Common myeloid progenitor, CD34-positive (primary cell): Measurements from ENCODE around the gene PIP4K2B.

Source experiments
- CTCF ChIA-PET: fragments of 350-600 bp; sonication (Branson Sonifier 250); formaldehyde crosslinking; loops from one replicate; lab custom pipeline; 2021; ENCODE audit warnings: antibody characterized with exemption; lab: Charles Lee
- POLR2A ChIA-PET: fragments of 350-600 bp; sonication (Branson Sonifier 250); formaldehyde crosslinking; loops from one replicate; lab custom pipeline; 2021; ENCODE audit warnings: antibody characterized with exemption; lab: Charles Lee
- DNase-seq, 3 donors: peaks; one replicate each; pipeline versions ENCODE4 v3.0.0 to v3.0.0-alpha.2; 2013
- H3K27ac ChIP-seq, 2 experiments: 1 replicate in 1 of 2; 2 replicates in 1 of 2; pipeline ENCODE4 v1.7.0; 2013; ENCODE audit warnings: inconsistent platforms in 2 of 2, low read length in 2 of 2, mild to moderate bottlenecking in 2 of 2, low read depth in 1 of 2, moderate library complexity in 1 of 2; ENCODE audit not compliant: severe bottlenecking in 2 of 2, insufficient read depth in 1 of 2, poor library complexity in 1 of 2
- H3K27me3 ChIP-seq, 5 experiments: replicated peaks in 2 of 5; 1 replicate in 3 of 5; 2 replicates in 2 of 5; pipeline versions ENCODE4 v1.6.1 to v1.7.0; 2013; ENCODE audit warnings: low read length in 4 of 5, mild to moderate bottlenecking in 2 of 5, moderate library complexity in 2 of 5, inconsistent platforms in 1 of 5; ENCODE audit not compliant: insufficient read depth in 5 of 5, control insufficient read depth in 4 of 5
- H3K36me3 ChIP-seq, 4 experiments: 1 replicate in 2 of 4; 2 replicates in 2 of 4; pipeline versions ENCODE4 v1.6.1 to v1.7.0; 2013; ENCODE audit warnings: low read length in 3 of 4, control low read depth in 1 of 4, mild to moderate bottlenecking in 1 of 4; ENCODE audit not compliant: control insufficient read depth in 4 of 4, insufficient read depth in 4 of 4
- H3K4me1 ChIP-seq, 4 experiments: 1 replicate in 3 of 4; 2 replicates in 1 of 4; pipeline versions ENCODE4 v1.6.1 to v1.7.1; 2013; ENCODE audit warnings: low read length in 3 of 4, mild to moderate bottlenecking in 3 of 4, control low read depth in 1 of 4, inconsistent platforms in 1 of 4, moderate library complexity in 1 of 4; ENCODE audit not compliant: control insufficient read depth in 4 of 4, insufficient read depth in 4 of 4; ENCODE audit errors: control extremely low read depth in 1 of 4
- H3K4me3 ChIP-seq, 7 experiments: 1 replicate in 4 of 7; 2 replicates in 3 of 7; pipeline versions ENCODE4 v1.5.1 to v1.7.0; 2013; ENCODE audit warnings: mild to moderate bottlenecking in 7 of 7, low read length in 6 of 7, moderate library complexity in 6 of 7, inconsistent platforms in 2 of 7, low read depth in 2 of 7, control low read depth in 1 of 7; ENCODE audit not compliant: insufficient read depth in 4 of 7, control insufficient read depth in 1 of 7; ENCODE audit errors: extremely low read depth in 1 of 7
- H3K9me3 ChIP-seq, 5 experiments: 1 replicate in 4 of 5; 2 replicates in 1 of 5; pipeline versions ENCODE4 v1.6.1 to v1.7.1; 2013; ENCODE audit warnings: low read length in 4 of 5, mild to moderate bottlenecking in 2 of 5, inconsistent platforms in 1 of 5, low read depth in 1 of 5, moderate library complexity in 1 of 5; ENCODE audit not compliant: control insufficient read depth in 4 of 5, insufficient read depth in 2 of 5; ENCODE audit errors: control extremely low read depth in 1 of 5
- WGBS: methylation state at CpG from one replicate; pipeline ENCODE4 v1.1.5; 2013; ENCODE audit not compliant: insufficient coverage; 5-methylcytosine and 5-hydroxymethylcytosine counted together

The PIP4K2B gene

DNA sequence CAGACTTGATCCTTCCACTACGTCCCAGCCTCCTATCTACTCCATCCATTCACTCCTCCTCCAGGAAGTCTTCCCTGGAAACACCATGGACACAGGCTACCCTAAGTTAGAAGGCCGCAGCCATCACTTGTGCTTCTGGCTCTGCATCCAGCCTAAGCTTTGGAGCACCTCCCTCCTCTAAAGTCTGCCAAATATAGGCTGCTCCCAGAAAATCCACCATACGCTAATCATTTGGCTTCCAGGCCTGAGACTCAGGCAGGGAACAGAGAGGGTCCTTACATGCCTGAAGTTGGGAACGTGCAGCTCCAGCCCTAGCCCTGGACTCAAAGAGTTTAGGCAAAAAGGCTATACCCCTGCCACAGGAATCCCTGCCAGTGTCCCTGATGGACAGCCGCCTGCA, 57.9 kb downstream of the PIP4K2B start:
- WGBS, result 100% methylated on average over 5 of the region's 5 CpGs

DNA sequence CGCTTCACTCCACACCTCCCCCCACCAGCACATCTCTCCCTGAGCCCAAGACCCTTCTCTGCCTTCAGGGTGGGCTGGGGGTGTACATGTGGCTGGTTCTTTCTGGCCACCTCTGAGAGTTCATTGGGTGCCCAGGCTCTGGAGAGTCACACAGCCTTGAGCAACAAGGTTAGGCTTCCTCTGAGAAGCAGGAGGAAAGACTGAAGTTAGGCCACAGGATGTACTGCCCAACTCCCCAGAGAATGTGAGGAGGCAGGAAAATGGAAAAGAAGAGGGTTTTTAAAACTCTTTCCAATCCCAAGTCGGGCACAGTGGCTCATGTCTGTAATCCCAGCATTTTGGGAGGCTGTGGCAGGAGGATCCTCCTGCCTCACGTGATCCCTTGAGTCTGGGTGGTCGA, 58.5 kb downstream of the PIP4K2B start:
- peaks cover 0 to 4% (median 1%) of the 10 kb centered on the region in 4 experiments for H3K4me1 ChIP-seq
- ChIA-PET POLR2A (no interaction called here), CTCF (no interaction called here)
- peaks cover 0 to 22% (median 11%) of the 10 kb centered on the region in 5 experiments for H3K27me3 ChIP-seq
- H3K4me3 ChIP-seq, result no peak overlapping the region
- DNase-seq, result no peak
- 93% methylated on average over 3 of the region's 4 CpGs for WGBS
- H3K36me3 ChIP-seq, result no peaks in the 10 kb centered on the region
- H3K9me3 ChIP-seq, result no peaks in the 10 kb centered on the region
- no peak overlapping the region for H3K27ac ChIP-seq

More for the DNA sequence above, 57.9 kb downstream of the PIP4K2B start:
- H3K36me3 ChIP-seq, result no peaks in the 10 kb centered on the region
- DNase-seq, result no peak
- H3K9me3 ChIP-seq, result no peaks in the 10 kb centered on the region
- CTCF ChIA-PET, result interaction anchor here (1.2 to 1.7 kb wide), 2 partner anchors 11 to 18 kb away, joined by 3 read pairs; partner anchors contain the start of gene PSMB3
- peaks cover 0 to 4% (median 3%) of the 10 kb centered on the region in 4 experiments for H3K4me1 ChIP-seq
- no peak overlapping the region for H3K27ac ChIP-seq
- H3K27me3 ChIP-seq, result peaks cover 0 to 29% (median 17%) of the 10 kb centered on the region in 5 experiments
- POLR2A ChIA-PET, result no interaction called here
- H3K4me3 ChIP-seq, result no peak overlapping the region

DNA sequence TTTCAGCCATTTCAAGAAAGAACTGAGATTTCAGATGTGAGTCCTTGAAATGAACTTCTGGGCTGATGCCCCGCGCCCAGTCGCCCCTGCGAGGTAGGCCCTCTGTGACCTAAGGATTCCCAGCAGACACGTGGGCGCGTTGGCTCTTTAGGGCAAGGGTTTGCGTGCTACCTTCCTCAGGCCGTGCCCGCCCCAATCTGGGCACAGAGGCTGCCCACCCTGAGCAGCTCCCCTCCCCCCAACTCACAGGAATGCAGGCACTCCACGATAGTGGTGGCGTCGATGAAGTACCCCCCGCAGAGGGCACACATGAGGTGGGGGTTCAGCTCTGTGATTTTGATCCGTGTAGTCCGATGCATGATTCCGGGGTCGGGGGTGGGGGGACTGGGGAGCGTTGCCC, 59.3 kb downstream of the PIP4K2B start:
- ChIA-PET CTCF (interaction anchor here (1.0 kb wide), 1 partner anchor 64 kb away, joined by 3 read pairs; no protein-coding TSS in a partner anchor), POLR2A (no interaction called here)
- Histone ChIP-seq H3K27me3 (peaks cover 0 to 17% (median 7%) of the 10 kb centered on the region in 5 experiments), H3K27ac (no peak overlapping the region), H3K9me3 (no peaks in the 10 kb centered on the region), H3K36me3 (no peaks in the 10 kb centered on the region), H3K4me3 (no peak overlapping the region), H3K4me1 (peaks cover 0 to 8% (median 3%) of the 10 kb centered on the region in 4 experiments)
- 92% methylated on average over 14 of the region's 19 CpGs for WGBS
- no peak for DNase-seq

DNA sequence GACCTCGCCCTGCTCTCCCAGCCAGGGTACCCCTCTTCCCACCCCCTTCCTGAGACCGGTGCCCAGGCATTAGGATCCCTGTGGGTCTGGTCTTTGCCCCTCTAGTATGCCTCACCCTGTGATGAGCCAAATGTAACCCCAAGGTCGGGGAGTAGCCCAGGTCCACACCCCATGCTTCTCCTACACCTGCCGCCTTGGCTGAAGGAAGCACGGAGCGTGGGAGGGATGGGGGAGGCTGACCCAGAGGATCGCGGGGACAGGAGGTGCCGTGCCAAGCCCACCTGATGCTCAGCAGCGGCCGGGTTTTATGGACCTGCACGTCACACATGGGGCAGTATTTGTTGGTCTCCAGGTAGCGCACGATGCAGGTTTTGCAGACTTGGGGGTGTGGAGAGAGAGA, 60.1 kb downstream of the PIP4K2B start:
- ChIA-PET POLR2A (no interaction called here), CTCF (interaction anchor here (1.0 kb wide), 1 partner anchor 63 kb away, joined by 3 read pairs; no protein-coding TSS in a partner anchor)
- Histone ChIP-seq H3K9me3 (no peaks in the 10 kb centered on the region), H3K27ac (no peak overlapping the region), H3K4me1 (peaks cover 0 to 9% (median 2%) of the 10 kb centered on the region in 4 experiments), H3K4me3 (no peak overlapping the region), H3K36me3 (no peaks in the 10 kb centered on the region), H3K27me3 (peaks cover 0 to 15% (median 7%) of the 10 kb centered on the region in 5 experiments)
- WGBS, result 94% methylated on average over 14 of the region's 14 CpGs
- no peak for DNase-seq

DNA sequence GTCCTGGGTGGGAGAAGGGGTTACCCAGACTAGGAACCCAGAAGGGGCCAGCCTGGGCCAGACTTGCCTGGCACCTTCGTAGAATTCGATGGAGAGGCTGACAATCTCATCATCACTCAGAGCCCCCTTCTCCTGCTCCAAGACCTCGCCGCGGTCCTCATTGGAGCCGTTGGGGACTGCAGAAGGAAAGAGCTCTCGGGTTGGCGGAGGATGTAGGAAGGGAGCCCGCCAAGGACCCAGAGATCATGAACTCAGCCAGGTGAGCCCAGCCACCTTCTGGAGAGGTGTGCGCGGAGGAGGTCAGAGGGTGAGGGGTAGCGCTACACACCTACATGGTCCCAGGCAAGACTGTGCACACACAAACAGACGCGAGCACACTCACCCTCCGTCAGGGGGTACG, 60.7 kb downstream of the PIP4K2B start:
- WGBS, result 97% methylated on average over 16 of the region's 16 CpGs
- no peak overlapping the region for H3K27ac ChIP-seq
- CTCF ChIA-PET, result interaction anchor here (5.4 kb wide), 1 partner anchor 61 kb away, joined by 80 read pairs; the partner anchor contains the start of gene EPOP
- H3K4me3 ChIP-seq, result no peak overlapping the region
- DNase-seq, result no peak
- no peaks in the 10 kb centered on the region for H3K9me3 ChIP-seq
- H3K36me3 ChIP-seq, result no peaks in the 10 kb centered on the region
- peaks cover 0 to 9% (median 2%) of the 10 kb centered on the region in 4 experiments for H3K4me1 ChIP-seq
- H3K27me3 ChIP-seq, result peaks cover 0 to 13% (median 7%) of the 10 kb centered on the region in 5 experiments
- POLR2A ChIA-PET, result interaction anchor here (0.6 kb wide), 1 partner anchor 62 kb away, joined by 3 read pairs; no protein-coding TSS in a partner anchor

DNA sequence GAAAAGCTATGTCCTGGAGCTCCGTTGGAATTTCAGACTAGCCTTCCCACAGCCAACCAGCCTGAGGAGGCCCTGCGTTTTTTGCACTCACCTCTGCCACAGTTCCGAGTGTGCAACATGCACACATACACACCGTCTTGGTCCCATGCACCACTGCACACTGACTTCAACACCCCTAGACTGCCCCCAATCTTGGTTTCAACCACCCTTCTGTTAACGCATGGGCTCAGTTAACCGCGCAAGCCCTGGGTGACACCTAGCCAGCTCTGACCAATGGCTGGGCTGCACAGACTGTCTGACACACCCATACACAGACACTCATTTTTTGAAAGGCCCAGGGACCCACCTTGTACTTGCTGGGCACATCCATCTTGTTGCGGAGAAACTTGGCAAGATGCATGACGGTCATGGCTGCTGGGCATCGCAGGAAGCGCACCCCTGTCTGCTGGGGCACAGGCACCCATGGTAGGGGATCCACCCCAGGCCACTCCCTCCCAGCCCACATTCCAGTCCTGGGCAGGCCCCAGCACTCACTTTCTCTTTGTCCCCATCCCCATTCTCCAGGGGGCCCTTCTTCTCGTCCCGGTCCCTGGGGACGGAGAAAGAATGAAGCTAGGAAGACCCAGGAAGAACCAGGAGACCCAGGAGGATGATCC, 61.2 kb downstream of the PIP4K2B start:
- peaks cover 0 to 5% (median 2%) of the 10 kb centered on the region in 4 experiments for H3K36me3 ChIP-seq
- over 99% methylated on average over 11 of the region's 14 CpGs for WGBS
- DNase-seq, result no peak
- no peak overlapping the region for H3K27ac ChIP-seq
- peaks cover 0 to 9% (median 2%) of the 10 kb centered on the region in 4 experiments for H3K4me1 ChIP-seq
- no peak overlapping the region for H3K4me3 ChIP-seq
- peaks cover 0 to 13% (median 7%) of the 10 kb centered on the region in 5 experiments for H3K27me3 ChIP-seq
- no peaks in the 10 kb centered on the region for H3K9me3 ChIP-seq
- ChIA-PET CTCF (interaction anchor here (0.6 to 5.4 kb wide), 2 partner anchors 57 to 61 kb away, joined by 3 to 80 read pairs; partner anchors contain the start of gene EPOP), POLR2A (interaction anchor here (0.6 kb wide), 1 partner anchor 61 kb away, joined by 3 read pairs; no protein-coding TSS in a partner anchor)
